Middle frontal gyrus (tissue), 1 donor: ENCODE data around the gene WDR49.

ENCODE experiments used
- DNase-seq: peaks from one replicate; pipeline ENCODE4 v3.0.0-alpha.2; 2015; ENCODE audit warnings: low spot score; ENCODE audit errors: extremely low spot score

Gene WDR49

DNA sequence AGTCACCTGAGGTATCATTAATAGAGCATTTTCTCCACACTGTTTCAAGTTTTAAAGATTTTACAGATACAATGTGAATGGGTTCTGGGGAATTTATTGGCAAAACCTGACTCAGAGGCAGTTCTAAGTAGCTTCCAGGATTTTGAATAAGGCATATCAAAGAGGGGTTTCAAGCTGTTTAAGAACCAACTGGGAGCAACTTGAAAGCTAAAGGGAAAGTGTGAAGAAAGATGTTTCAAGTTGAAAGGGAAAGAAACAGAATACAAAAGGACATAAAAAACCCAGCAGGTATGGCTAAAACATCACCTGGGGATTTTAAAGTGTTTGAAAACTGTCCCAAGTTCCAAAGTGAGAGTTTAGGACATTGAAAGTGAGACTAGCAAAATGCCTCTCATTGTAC lies 162.1 kb downstream of the WDR49 start:
- DNase-seq: no peak

DNA sequence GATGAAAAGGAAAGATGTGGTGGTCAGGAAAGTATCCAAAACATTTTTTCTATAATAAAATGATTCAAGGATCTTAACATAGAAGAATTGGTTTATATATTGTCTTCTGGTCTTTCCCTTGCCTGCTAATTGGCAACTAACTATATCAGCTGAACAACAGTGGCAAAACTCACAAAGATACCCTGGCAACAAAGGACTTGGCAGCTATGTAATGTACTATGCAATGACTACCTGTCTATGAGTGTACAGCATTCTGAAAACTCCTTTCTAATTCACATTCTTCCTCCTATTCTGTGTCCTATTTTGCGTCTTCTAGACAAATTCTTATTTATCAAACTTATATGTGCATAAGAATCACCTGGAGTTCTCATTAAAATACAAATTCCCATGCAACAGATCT lies 164.2 kb downstream of the WDR49 start:
- no peak for DNase-seq

DNA sequence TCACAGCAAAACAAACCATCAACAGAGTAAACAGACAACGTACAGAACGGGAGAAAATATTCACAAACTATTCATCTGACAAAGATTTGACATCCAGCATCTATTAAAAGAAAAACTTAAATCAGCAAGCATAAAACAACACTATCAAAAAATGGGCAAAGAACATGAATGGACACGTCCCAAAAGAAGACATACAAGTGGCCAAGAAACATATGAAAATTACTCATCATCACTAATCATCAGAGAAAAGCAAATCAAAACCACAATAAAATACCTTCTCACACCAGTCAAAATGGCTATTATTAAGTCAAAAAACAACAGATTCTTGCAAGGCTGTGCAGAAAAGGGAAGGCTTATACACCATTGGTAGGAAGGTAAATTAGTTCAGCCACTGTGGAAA lies 166.2 kb downstream of the WDR49 start:
- no peak for DNase-seq

DNA sequence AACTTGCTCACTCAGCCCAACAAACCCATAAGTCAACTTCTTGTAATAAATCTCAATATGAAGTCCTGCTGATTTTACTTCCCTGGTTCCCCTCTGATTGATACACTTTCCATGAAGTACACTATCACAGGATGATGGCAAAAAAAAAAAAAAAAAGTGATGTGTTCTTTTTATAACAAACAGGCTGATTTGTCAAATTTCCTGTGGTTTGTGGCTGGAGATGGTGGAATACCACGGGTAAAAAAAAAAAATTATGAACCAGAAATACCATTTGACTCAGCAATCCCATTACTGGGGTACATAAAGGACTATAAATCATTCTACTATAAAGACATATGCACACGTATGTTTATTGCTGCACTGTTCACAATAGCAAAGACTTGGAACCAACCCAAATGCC lies 169.2 kb downstream of the WDR49 start:
- no peak for DNase-seq

DNA sequence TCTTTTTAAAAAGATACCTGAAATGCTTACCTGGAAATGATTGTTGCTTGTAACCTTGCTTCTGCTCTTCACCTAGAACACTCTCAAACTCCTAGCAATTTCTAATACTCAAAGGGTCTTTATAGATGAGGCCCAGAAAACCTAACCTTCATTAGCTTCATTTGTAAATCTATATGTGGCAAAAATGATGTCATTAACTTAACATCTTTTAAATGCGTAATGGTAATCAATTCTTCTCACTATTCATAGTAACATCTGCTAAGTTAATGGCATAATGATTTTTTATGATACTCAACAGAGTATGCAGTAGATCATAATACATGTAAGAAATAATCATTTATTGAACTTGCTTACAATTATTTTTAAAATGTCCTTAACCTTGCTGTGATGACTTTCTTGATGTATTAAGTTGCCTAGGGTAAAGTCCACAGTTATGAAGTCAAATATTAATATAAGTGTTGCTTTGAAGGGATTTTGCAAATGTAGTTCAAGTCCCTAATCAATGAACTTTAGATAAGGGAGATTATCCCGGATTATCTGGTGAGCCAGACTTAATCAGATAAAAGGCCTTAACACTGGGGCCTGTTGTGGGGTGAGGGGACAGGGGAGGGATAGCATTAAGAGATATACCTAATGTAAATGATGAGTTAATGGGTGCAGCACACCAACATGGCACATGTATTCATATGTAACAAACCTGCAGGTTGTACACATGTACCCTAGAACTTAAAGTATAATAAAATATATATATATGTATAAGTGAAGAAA lies 169.8 kb downstream of the WDR49 start:
- no peak for DNase-seq

DNA sequence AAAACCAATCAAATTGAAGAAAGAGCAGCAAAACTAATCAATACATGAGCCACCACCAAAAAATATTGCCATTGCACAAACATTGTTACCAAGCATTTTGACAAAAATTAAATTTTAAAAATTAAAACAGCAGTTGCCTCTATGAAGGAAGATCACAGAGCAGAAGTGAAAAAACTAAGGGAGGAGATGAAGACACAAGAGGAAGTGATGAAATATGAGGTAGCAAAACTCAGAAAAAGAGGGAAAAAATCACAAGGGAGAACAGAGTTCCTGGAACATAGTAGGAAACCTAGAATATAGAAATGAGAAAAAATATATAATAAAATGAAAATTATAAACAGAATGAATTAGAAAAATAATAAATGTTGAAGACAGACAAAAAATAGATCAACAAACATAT lies 172.6 kb downstream of the WDR49 start:
- DNase-seq: no peak

DNA sequence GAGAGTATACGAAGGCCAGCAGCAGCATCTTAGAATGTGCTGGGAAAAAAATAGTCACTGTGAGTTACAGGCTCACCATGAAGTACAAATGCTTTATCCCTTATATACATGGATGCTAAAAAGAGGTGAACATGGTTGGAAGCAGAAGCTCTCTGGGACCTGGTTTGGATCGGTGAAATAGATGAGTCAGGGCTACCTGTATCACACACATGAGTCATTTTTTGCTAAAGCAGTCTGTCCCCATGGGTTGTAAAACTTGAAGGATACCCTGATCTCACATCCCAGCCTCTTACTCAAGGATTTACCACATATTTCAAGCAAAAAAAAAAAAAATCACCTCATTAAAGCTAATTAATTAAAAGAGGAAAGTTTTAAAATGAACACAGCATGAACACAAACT lies 173.0 kb downstream of the WDR49 start:
- DNase-seq: no peak

DNA sequence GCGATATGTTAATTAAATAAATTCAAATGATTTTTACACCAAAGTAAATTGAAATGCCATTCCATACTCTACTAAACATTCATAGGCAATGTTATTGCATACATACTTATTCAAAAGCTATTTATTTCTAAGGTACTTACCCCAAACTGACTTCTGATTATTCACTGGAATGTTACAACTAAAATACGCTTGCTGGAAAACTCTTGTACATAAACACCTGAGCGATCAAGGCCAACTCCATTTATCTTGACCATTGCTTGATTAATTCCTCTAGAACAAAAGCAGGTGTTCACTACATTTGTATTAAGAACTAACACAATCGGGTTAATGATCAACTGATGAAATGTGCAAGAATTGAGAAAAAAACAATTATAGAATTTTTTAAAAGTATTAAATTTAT lies 179.9 kb downstream of the WDR49 start, which contains the start of gene SERPINI2:
TSS of gene SERPINI2 (minus strand) at position 180 of the 400 bp plus-strand sequence. CDS start 2,208 bp downstream, outside the sequence.
- DNase-seq: no peak

DNA sequence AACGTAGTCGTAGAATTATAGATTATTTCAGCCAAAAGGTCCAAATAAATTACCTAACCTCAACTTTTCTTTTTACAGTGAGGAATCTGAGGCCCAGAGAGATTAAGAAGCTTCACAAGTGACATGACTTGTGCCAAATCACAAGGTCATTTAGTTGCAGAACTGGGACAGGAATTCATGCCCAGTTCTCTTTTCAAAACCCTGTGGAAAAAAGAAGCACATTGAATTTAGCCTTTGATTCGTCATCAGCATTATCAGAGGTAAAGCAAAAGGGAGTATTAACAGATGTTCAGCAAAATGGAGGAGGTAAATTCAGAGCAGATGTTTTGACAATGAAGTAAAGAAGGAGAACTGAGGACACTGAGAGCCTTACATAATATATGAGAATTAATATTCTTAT lies 184.4 kb downstream of the WDR49 start:
- no peak for DNase-seq

DNA sequence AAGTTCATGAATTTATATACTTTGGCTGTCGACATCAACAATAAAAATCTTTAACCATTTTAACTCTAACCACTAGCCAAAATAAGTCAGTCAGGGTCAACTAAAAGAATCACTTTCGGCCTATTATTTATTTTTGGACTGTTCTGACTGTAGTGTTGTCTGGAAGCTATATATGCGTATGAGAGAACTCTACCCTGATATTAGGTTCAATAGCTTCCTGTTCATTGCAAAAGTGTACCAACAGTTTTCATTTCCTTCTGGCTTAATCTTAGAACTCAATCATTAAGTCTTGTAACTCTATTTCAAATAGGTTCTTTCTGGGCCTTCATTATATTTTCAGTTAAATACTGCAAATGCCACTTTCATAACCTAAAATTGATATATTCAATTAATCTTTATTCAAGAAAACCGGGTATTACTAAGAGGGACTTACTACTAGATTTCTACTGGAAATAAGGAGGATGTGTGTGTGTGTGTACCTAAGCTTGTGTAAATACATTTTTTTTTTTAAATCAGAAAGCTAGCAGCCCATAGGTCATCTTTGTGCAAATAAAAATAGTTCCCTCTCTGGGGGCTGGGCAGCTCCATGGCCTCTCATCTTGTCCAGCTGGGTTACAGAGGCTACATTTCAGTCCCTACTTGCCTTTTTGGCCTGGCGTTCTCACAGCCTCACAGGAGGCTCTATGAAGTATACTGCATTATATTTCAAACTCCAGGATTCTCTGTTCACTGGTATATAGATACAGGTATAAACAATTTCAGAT lies 185.7 kb downstream of the WDR49 start:
- no peak for DNase-seq

DNA sequence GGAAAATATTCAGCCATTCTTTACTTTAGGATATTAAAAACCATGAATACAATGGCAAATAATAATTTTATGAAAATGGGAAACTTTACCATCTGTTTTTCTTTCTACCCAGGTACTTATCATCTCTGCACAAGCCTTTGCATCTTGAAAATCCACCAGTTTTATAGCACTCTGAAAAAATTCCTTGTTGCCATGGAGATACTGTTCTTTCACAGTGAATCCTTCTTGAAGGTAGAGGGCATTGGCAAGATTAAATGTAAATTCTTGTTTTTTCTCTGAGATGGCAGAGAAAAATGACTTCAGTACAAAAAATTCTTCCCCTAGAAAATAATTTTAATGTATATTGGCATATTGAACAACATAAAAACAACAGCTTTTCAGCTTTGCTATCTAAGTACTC lies 186.8 kb downstream of the WDR49 start:
- no peak for DNase-seq

DNA sequence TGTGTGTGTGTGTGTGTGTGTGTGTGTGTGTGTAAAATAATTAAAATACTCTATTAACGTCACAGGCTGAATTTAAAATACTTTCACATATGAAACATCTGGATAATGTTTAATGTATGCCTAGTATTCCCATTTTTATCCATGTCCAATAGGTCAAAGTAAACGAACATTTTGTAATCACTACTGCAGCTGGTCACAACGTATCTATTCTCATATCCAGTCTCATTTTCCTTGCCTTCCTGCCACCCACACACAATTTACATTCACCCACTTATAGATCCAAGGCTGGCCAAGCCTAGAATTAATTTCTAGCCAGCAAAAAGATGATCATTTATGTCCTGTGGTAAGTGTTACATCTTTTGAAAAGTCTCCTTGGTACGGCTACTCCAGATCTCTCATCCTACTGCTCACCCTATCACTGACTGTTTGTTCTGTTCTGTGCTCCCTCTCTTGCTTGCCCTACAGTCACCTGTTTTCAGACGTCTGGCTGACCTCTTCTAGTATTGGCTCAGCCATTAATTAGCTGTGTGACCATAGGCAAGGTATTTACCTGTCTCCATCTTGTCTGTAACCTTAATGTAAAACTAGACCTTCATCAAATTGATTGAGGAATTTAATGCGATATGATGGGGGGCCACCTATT lies 197.5 kb downstream of the WDR49 start:
- no peak for DNase-seq

DNA sequence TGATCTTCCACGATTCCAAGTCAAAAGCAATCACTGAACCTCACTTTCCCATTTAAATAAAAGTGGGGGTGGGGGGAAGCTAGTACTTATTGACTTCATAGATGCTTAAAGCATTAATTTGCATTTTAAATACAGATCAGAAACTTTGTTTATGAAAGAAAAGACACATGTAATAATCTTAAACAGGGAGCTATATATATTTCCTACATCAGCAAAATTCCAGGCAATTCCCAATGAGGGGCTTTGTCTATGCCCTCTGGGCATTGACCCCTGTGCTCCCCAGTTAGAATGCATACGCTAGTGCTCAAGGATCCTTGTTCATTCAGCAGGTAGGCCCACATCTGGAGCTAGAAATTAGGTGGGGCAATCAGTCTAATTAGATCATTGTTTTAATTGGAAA lies 199.9 kb downstream of the WDR49 start:
- no peak for DNase-seq

DNA sequence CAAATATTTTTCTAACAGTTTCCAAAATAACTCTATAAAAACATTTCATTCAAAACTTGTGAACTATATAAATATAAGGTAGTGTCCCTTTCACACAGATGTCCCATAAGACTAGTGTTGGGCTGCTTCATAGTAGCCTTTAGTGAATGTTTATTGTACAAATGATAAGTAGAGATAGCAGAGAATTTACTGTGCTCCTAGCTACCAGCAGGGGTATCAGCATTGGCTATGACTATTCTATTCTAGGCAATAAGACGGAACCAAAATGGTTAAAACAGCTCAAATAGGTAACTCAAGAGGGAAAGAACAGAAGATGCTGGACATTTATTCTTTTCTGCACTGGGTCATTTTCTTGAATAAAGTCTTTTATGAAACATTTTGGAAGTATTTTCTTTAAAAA lies 202.5 kb downstream of the WDR49 start:
- no peak for DNase-seq

DNA sequence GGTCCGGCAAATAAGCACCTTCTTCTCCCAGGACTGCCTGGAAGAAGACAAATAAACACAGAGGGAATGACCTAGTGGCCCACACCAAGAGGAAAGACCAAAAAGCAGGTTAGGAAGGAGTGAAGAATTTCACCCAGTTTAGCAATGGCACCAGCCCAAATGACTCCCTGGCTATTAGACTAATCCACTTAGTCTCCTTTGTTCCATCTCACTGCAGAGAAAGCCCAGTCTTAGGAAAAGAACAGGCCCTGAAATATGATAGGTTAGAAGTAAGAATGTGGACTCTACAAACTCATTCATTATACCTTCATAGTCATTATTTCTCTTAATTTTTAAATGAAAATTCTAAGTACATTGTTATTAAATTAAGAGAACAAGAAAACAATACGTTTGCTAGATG lies 203.1 kb downstream of the WDR49 start:
- DNase-seq: no peak

DNA sequence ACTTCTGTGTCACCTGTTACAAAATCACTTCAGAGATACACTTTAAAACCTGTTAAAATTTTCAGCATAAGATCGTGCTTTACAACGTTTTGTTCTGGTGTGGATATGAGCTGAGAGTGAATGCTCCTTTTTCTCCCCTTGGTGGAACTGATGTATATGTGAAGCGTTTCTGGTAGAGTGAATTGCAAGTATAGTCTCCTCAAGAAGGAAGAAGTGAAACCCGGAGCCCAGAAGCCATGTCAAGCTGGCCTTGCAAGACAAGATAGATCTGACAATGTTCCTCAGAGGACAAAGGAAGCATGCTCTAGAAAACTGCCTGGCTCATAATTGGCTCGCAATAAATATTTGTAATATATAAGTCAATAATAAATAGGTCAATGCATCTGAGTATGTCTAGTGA lies 203.5 kb downstream of the WDR49 start:
- no peak for DNase-seq

DNA sequence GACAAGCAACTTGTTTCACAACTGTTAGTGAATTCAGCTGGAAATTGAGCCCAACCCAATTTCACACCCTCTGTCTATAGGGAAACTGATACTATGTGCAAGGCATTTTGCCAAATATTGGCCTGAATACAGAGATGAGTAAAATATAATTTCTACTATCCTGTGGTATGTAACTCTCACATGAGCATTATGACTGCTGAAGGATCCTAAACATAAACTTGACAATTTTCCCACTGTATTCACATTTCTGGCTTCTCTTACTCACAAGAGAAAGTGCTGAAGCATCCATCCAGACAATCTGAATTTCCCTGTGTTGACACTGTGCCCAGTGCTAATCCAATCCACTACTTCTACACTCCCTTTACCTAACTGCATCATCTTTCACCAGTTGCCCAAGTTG lies 208.3 kb downstream of the WDR49 start:
- no peak for DNase-seq

DNA sequence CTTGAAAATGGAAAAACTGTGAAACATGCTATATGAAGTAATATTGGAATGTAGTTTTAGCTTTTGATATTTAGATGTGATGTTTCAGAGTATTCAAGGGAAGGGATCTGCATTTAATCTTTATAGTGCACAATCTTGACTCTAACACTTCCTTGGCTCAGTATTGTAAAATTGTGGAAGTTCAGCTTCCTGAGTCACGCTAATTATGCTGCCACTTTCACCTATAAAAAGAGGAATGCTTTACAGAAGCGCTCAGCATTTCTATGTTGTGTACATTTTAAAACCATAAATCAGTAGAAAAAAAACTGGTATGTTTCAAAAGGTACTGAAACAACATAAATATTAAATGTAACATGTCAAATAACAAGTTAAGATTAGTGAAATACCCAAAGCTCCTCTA lies 212.5 kb downstream of the WDR49 start:
- DNase-seq: no peak

DNA sequence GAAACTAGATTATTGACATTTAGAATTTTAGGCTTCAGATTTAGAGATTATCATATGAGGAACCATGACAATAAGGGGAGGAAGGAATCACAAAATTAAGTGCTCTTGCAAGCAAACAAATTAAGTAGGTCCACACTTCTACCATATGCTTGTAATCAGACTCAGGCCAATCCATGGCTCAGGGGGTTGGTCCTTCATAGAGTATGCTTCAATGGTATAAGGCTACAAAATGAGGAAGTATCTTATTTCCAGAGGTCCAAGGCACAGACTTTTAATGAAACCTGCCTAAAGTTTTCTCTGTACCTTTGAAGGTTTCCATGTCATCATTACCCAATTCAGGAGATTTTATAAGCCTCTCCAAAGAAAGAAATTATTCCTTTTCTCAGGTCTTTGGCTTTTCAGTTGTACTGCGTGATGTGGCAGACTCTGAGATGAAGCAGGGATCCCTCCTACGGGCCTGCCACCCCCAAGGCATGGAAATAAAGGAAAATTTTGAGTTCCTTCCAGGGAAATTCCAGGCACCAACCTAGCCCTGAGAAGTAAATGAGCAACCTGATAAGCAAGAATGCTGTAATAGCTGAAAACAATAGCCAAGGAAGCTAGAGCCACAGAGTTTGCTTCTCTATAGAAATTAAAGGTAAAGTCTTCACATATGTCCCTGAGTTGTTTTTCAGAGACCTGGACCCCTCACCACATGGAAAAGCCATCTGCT lies 216.2 kb downstream of the WDR49 start:
- DNase-seq: no peak
